Endothelial cell of umbilical vein (primary cell): Measurements from ENCODE around the gene PUDP. TPM values are rescaled to one million over a fixed set of nuclear protein-coding genes. Genes with fewer than 3 reads are reported as not detected.

Experiments used
- BruUV-seq: library from RNA; stranded (reverse); fragments of 400-500 nt; replicated peaks from 2 replicates; lab custom pipeline; 2021; lab: Mats Ljungman, UMichigan
- CTCF ChIA-PET: fragments of 300-600, 350-600 bp; sonication (Branson Sonifier 250); formaldehyde crosslinking; loops from one replicate; lab custom pipeline; 2021; ENCODE audit warnings: antibody characterized with exemption, inconsistent platforms; lab: Charles Lee
- POLR2A ChIA-PET: fragments of 300-600, 350-600 bp; sonication (Branson Sonifier 250); formaldehyde crosslinking; loops from one replicate; lab custom pipeline; 2021; ENCODE audit warnings: antibody characterized with exemption, inconsistent platforms; lab: Charles Lee
- DNase-seq: peaks from one replicate; pipeline ENCODE4 v3.0.0-alpha.2; 2011; ENCODE audit warnings: low read depth, low spot score
- FAIRE-seq: peaks from 2 replicates; lab custom pipeline; 2011; peaks lifted over from hg19 to GRCh38; lab: Jason Lieb, UNC
- H2AFZ ChIP-seq: 2 replicates; pipeline ENCODE4 v1.6.0; 2012; ENCODE audit warnings: low read depth, low read length, control low read depth, inconsistent platforms
- H3K27ac ChIP-seq: 2 replicates; pipeline ENCODE4 v1.5.1; 2011; ENCODE audit warnings: low read depth, mild to moderate bottlenecking, control low read depth, low read length, moderate library complexity; ENCODE audit not compliant: insufficient read depth
- H3K27me3 ChIP-seq, 2 experiments: 2 replicates each; pipeline versions ENCODE4 v1.6.0 to v1.6.1; 2011; ENCODE audit warnings: low read length in 2 of 2, mixed read lengths in 1 of 2; ENCODE audit not compliant: control insufficient read depth in 2 of 2, insufficient read depth in 2 of 2
- H3K36me3 ChIP-seq, 2 experiments: 2 replicates in 1 of 2; 3 replicates in 1 of 2; pipeline ENCODE4 v1.5.1; 2011; ENCODE audit warnings: low read length in 2 of 2, mild to moderate bottlenecking in 1 of 2, moderate library complexity in 1 of 2; ENCODE audit not compliant: control insufficient read depth in 2 of 2, insufficient read depth in 2 of 2; ENCODE audit errors: extremely low read depth in 1 of 2
- H3K4me1 ChIP-seq: 3 replicates; pipeline ENCODE4 v1.5.1; 2011; ENCODE audit warnings: mild to moderate bottlenecking, low read length; ENCODE audit not compliant: control insufficient read depth, insufficient read depth; ENCODE audit errors: extremely low read depth
- H3K4me2 ChIP-seq: 2 replicates; pipeline ENCODE4 v1.6.1; 2011; ENCODE audit warnings: low read length, control low read depth, mixed read lengths; ENCODE audit not compliant: insufficient read depth
- H3K4me3 ChIP-seq, 3 experiments: fragments of 200-600 bp in 1 of 3; sonication (generic), shearing (Covaris generic) in 1 of 3; replicated peaks in 1 of 3; 2 replicates each; pipeline ENCODE4 v1.5.1; 2011 to 2016; ENCODE audit warnings: control low read depth in 3 of 3, low read length in 3 of 3, mild to moderate bottlenecking in 2 of 3, inconsistent platforms in 1 of 3, low read depth in 1 of 3, moderate library complexity in 1 of 3; ENCODE audit not compliant: insufficient read depth in 1 of 3
- H3K79me2 ChIP-seq: 2 replicates; pipeline ENCODE4 v1.6.0; 2012; ENCODE audit warnings: low read length, inconsistent platforms; ENCODE audit not compliant: control insufficient read depth, insufficient read depth
- H3K9ac ChIP-seq: replicated peaks from 2 replicates; pipeline ENCODE3; 2011; ENCODE audit warnings: low read length, control low read depth; ENCODE audit not compliant: insufficient read depth; ENCODE audit errors: extremely low read depth
- H3K9me1 ChIP-seq: replicated peaks from 3 replicates; pipeline ENCODE4 v1.6.0; 2011; ENCODE audit warnings: mild to moderate bottlenecking, low read length; ENCODE audit not compliant: control insufficient read depth, insufficient read depth; ENCODE audit errors: extremely low read depth
- H3K9me3 ChIP-seq: replicated peaks from 2 replicates; pipeline ENCODE4 v1.5.1; 2012; ENCODE audit warnings: low read length, inconsistent platforms; ENCODE audit not compliant: control insufficient read depth, insufficient read depth
- H4K20me1 ChIP-seq: replicated peaks from 2 replicates; pipeline ENCODE3; 2011; ENCODE audit warnings: mild to moderate bottlenecking, low read length; ENCODE audit not compliant: control insufficient read depth, insufficient read depth; ENCODE audit errors: extremely low read depth
- CTCF ChIP-seq, 2 donors: IDR thresholded peaks; 1 replicate in 1 of 2; 2 replicates in 1 of 2; pipeline ENCODE4 v1.5.1; 2011; ENCODE audit warnings: low read length in 2 of 2, mild to moderate bottlenecking in 2 of 2, moderate library complexity in 2 of 2, control low read depth in 1 of 2, inconsistent platforms in 1 of 2, low read depth in 1 of 2; ENCODE audit not compliant: insufficient read depth in 1 of 2; ENCODE audit errors: extremely low read depth in 1 of 2
- EZH2 ChIP-seq: IDR thresholded peaks from 2 replicates; pipeline ENCODE4 v1.6.1; 2012; ENCODE audit warnings: borderline replicate concordance, low read depth, mild to moderate bottlenecking, moderate library complexity, low read length, inconsistent platforms; ENCODE audit not compliant: severe bottlenecking
- FOS ChIP-seq: IDR thresholded peaks from 2 replicates; pipeline ENCODE4 v1.6.1; 2011; ENCODE audit warnings: mild to moderate bottlenecking, low read length, moderate library complexity, borderline replicate concordance; ENCODE audit not compliant: insufficient read depth
- GATA2 ChIP-seq: IDR thresholded peaks from 2 replicates; pipeline ENCODE4 v1.7.0; 2011; ENCODE audit warnings: low read depth, mild to moderate bottlenecking, moderate library complexity, mixed read lengths, low read length; ENCODE audit not compliant: insufficient read length, insufficient read depth
- JUN ChIP-seq: IDR thresholded peaks from 2 replicates; pipeline ENCODE4 v1.6.1; 2011; ENCODE audit warnings: borderline replicate concordance, low read depth; ENCODE audit not compliant: insufficient read length, insufficient read depth
- MAX ChIP-seq: IDR thresholded peaks from 2 replicates; pipeline ENCODE4 v1.6.1; 2011; ENCODE audit not compliant: insufficient read depth, insufficient read length
- MYC ChIP-seq: IDR thresholded peaks from one replicate; pipeline ENCODE4 v1.6.1; 2011; ENCODE audit warnings: mild to moderate bottlenecking, low read depth, low read length
- POLR2A ChIP-seq: IDR thresholded peaks from 2 replicates; pipeline ENCODE4 v1.6.1; 2012; ENCODE audit warnings: low read depth, mild to moderate bottlenecking, control low read depth, low read length
- POLR2AphosphoS5 ChIP-seq: IDR thresholded peaks from 2 replicates; pipeline ENCODE4 v1.6.1; 2012; ENCODE audit warnings: low read depth, mild to moderate bottlenecking, control low read depth, low read length, moderate library complexity; ENCODE audit not compliant: insufficient read depth
- dilution Hi-C: fragments of 300-500 bp; cut with MboI; formaldehyde crosslinking; loops from one replicate; pipeline ENCODE4 v1.15.0; 2019; ENCODE audit warnings: low sequenced_read_pairs; ENCODE audit not compliant: extremely low pct_ligation_motif_present
- intact Hi-C: fragments of 100-400 bp; cut with micrococcal nuclease; formaldehyde crosslinking; loops from one replicate; pipeline ENCODE4 v1.10.0; 2022
- polyA plus RNA-seq, 4 experiments: library from polyadenylated mRNA; depleted of rRNA in 3 of 4; stranded (reverse) in 3 of 4; unstranded in 1 of 4; fragments of >200 nt; gene quantifications; 2 replicates each; pipeline versions ENCODE4 v1.2.1 to v1.2.3, GENCODE V29; 2011 to 2012; ENCODE audit warnings: missing spikeins in 1 of 4
- total RNA-seq: library from RNA; stranded (reverse); gene quantifications from 2 replicates; pipeline ENCODE4 v1.2.3, GENCODE V29; 2021

Gene PUDP
- total and polyA plus RNA-seq, 2 donors (not counting 3 experiments of a cell fraction or from before 2014, with no cell fraction given), result 17.3 to 22.5 TPM

GRCh38 chrX:7061429-7061828 lies 86.5 kb downstream of the PUDP start:
- Histone ChIP-seq H3K36me3 (peaks cover 0 to 5% of the 10 kb centered on the region in 2 experiments), H3K4me2 (no peak overlapping the region), H3K9me3 (no peaks in the 10 kb centered on the region), H3K9me1 (no peaks in the 10 kb centered on the region), H3K9ac (no peak overlapping the region), H2AFZ (no peak overlapping the region), H3K4me1 (no peaks in the 10 kb centered on the region), H3K4me3 (no peak overlapping the region), H3K27ac (no peak overlapping the region), H4K20me1 (no peaks in the 10 kb centered on the region), H3K79me2 (no peaks in the 10 kb centered on the region), H3K27me3 (no peaks in the 10 kb centered on the region)
- intact Hi-C loops, result no loop called here
- POLR2A ChIA-PET, result no interaction called here
- TF ChIP-seq GATA2, result no peak
- no peak for TF ChIP-seq CTCF (IDR thresholded peaks at IDR 0.05; ENCODE audit: extremely low read depth in 1 of 2, insufficient read depth in 1 of 2, low read depth in 1 of 2, low read length in 2 of 2)
- TF ChIP-seq MAX, result no peak
- TF ChIP-seq FOS, result no peak
- TF ChIP-seq EZH2, result no peak
- no peak for TF ChIP-seq MYC
- TF ChIP-seq POLR2A, result no peak
- TF ChIP-seq JUN, result no peak
- no peak for TF ChIP-seq POLR2AphosphoS5
- DNase-seq (no peak), FAIRE-seq (no peak)
- BruUV-seq, result no TSS peak
- CTCF ChIA-PET, result no interaction called here
- dilution Hi-C loops, result no loop called here
